K562 treated with DMSO at 1 percent for 24 hours (cell line): ENCODE measurements around the gene FAM43A. TPM values are rescaled to one million over a fixed set of nuclear protein-coding genes. Genes with fewer than 3 reads are reported as not detected.

Experiments
- total RNA-seq: library from RNA; unstranded; fragments of 300-600 nt; gene quantifications from 2 replicates; pipeline ENCODE4 v1.2.3, GENCODE V29; 2022; ENCODE audit warnings: low read depth; ENCODE audit not compliant: insufficient read depth

The FAM43A gene, protein sequence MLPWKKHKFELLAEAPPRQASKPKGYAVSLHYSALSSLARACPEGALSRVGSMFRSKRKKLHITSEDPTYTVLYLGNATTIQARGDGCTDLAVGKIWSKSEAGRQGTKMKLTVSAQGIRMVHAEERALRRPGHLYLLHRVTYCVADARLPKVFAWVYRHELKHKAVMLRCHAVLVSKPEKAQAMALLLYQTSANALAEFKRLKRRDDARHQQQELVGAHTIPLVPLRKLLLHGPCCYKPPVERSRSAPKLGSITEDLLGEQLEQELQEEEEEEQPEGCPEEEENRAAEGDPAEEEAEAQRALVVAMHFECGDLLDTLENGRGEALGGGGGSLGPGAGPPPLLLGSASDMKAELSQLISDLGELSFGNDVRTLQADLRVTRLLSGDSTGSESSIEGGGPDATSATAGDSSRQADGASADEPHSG
- 1.7 and 2.0 TPM in 2 replicates for total RNA-seq

DNA sequence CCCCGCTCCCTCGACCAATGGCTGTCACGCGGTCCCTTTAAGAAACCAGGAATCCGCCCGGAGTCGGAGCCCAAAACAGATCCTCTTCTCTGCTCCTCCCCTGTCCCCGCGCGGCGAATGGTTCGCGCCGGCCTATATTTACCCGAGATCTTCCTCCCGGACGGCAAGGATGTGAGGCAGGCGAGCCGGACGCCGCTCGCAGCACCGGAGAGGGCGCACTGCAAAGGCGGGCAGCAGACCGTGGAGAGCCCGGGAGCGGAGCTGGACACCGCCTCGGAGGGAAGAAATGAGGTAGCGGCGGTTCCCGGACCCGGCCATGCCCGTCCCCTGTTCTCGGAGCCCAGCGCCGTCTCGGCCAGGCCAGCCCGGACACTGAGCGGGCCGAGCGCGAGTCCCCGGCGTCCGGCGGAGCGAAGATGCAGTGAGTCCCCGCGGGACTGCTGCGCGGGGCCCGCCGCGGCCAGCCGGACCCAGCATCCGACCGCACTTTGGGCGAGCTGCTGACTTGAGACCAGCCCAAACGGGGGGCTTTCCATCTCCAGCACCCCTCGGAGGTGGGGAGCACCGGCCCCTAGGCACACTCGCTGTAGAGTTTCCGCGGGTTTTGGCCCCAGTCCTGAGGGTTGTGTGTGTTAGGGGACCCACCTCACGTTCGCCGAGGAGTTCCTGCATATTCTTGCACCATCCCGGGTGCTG lies at the start of gene FAM43A:
Gene FAM43A (plus strand): TSS at position 166 of the 696 bp plus-strand sequence. CDS start 944 bp downstream, outside the sequence.

DNA sequence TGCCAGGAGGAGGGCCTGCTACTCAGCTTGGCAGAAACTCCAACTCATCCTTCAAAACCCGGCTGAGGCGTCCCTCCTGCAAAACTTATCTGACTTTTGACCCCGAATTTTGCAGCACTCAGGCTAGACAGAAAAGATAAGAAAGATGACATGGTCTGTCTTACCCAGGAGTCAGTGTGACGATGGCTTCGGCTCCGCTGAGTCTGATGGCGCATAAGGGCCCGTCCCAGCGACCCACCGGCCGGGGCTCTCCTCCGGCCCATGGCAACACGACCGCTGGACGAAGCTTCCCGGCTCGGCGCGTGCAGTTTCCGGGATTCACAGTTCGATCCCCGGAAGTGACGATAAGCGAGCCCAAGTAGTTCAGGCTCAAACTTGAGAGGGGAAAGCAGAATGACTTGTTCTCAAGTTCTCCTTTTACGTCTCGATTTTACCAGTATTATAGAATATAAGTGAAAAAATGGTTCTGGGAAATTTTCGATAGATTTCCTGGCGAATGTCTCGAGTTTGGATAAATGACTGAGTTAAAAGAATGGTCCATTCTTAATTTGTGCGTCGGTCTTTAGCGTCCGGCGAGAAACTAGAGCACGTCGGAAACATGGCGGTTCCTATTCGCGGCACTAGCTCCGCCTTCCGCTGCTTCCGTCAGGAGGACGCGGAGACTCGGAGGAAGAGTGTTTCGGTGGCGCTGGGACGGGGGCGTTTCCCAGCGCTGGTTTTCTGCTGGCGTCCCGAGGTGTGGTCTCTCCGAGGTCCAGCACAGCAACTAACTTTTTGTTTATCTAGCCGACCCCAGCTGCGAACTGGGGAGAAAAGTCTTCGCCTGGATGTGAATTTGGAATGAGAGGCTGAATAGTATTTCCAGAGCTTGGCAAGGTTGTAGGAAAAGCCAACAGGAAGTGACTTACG lies 13.5 kb upstream of the FAM43A start, which contains the start of gene LSG1:
Gene LSG1 (minus strand): TSS at position 292 of the 909 bp plus-strand sequence. CDS start 29 bp downstream, at position 263.

Other genes starting within 250 kb of the FAM43A start
- 19.2 and 22.5 TPM in 2 replicates for gene ATP13A3, start 198.9 kb upstream of the FAM43A start, total RNA-seq
- 20.7 and 21.6 TPM in 2 replicates for gene TMEM44, start 52.5 kb upstream of the FAM43A start, total RNA-seq
- gene LSG1, start 13.7 kb upstream of the FAM43A start, total RNA-seq, result 18.5 and 25.6 TPM in 2 replicates